MM.1S (cell line): ENCODE data around the gene SHBG.

Source experiments
- DNase-seq: peaks from one replicate; pipeline ENCODE4 v3.0.0-alpha.2; 2015
- H2AFZ ChIP-seq: fragments of 300-600 bp; sonication (generic); 2 replicates; pipeline ENCODE4 v1.6.0; 2016; ENCODE audit warnings: antibody characterized with exemption, low read length
- H3F3A ChIP-seq: fragments of 300-600 bp; sonication (generic); 2 replicates; pipeline ENCODE4 v1.6.1; 2016; ENCODE audit warnings: mild to moderate bottlenecking, antibody characterized with exemption, low read length, moderate library complexity, mixed read lengths; ENCODE audit not compliant: insufficient read depth
- H3K27ac ChIP-seq: fragments of 300-600 bp; sonication (generic); 2 replicates; pipeline ENCODE4 v1.5.1; 2016; ENCODE audit warnings: mild to moderate bottlenecking, low read length
- H3K27me3 ChIP-seq: fragments of 300-600 bp; sonication (generic); replicated peaks from 2 replicates; pipeline ENCODE4 v1.6.0; 2016; ENCODE audit warnings: low read length; ENCODE audit not compliant: insufficient read depth
- H3K36me3 ChIP-seq: fragments of 300-600 bp; sonication (generic); replicated peaks from 2 replicates; pipeline ENCODE4 v1.6.1; 2016; ENCODE audit warnings: mild to moderate bottlenecking, low read length, mixed read lengths; ENCODE audit not compliant: insufficient read depth
- H3K4me1 ChIP-seq: fragments of 300-600 bp; sonication (generic); 2 replicates; pipeline ENCODE4 v1.6.1; 2016; ENCODE audit warnings: low read length, mixed read lengths
- H3K4me2 ChIP-seq: fragments of 300-600 bp; sonication (generic); 2 replicates; pipeline ENCODE4 v1.6.0; 2016; ENCODE audit warnings: low read depth, low read length
- H3K4me3 ChIP-seq: fragments of 300-600 bp; sonication (generic); 2 replicates; pipeline ENCODE4 v1.5.1; 2016; ENCODE audit warnings: low read length, mixed read lengths
- H3K79me2 ChIP-seq: fragments of 300-600 bp; sonication (generic); 2 replicates; pipeline ENCODE4 v1.6.1; 2016; ENCODE audit warnings: mixed run types, low read length, mixed read lengths
- H3K9ac ChIP-seq: fragments of 300-600 bp; sonication (generic); 2 replicates; pipeline ENCODE4 v1.6.1; 2016; ENCODE audit warnings: low read length, mixed read lengths
- H3K9me2 ChIP-seq: fragments of 300-600 bp; sonication (generic); replicated peaks from 2 replicates; pipeline ENCODE4 v1.6.1; 2016; ENCODE audit warnings: mild to moderate bottlenecking, low read length, mixed read lengths; ENCODE audit not compliant: insufficient read depth
- H3K9me3 ChIP-seq: fragments of 300-600 bp; sonication (generic); replicated peaks from 2 replicates; pipeline ENCODE4 v1.6.1; 2016; ENCODE audit warnings: mild to moderate bottlenecking, low read length, mixed read lengths; ENCODE audit not compliant: insufficient read depth
- H4K20me1 ChIP-seq: fragments of 300-600 bp; sonication (generic); 2 replicates; pipeline ENCODE4 v1.6.1; 2016; ENCODE audit warnings: mild to moderate bottlenecking, low read length, moderate library complexity, mixed read lengths; ENCODE audit not compliant: insufficient read depth
- EZH2 ChIP-seq: fragments of 300-600 bp; sonication (generic); optimal IDR thresholded peaks from 2 replicates; pipeline ENCODE3; 2017; ENCODE audit warnings: low read depth, mild to moderate bottlenecking, antibody characterized with exemption, low read length, mixed read lengths
- EZH2phosphoT487 ChIP-seq: fragments of 300-600 bp; sonication (generic); IDR thresholded peaks from 2 replicates; pipeline ENCODE4 v1.6.1; 2018; ENCODE audit warnings: antibody characterized with exemption, low read length
- TF ChIP-seq, protein P1 (sequence below): fragments of 300-600 bp; sonication (generic); IDR thresholded peaks from 2 replicates; pipeline ENCODE4 v1.5.1; 2016; ENCODE audit warnings: antibody characterized with exemption, low read length, mixed read lengths

The SHBG gene

DNA sequence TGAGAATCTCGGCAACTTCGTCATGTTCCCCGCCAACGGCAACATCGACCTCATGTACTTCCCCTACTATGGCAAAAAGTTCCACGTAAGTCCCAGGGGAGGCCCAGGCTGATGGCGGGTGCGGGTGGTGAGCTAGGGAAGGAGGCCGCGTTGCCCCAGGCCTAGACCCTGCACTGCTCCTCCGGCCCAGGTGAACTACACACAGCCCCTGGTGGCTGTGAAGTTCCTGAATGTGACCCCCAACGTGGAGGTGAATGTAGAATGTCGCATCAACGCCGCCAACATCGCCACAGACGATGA lies 25.6 kb downstream of the SHBG start:
- Histone ChIP-seq H3K4me3 (no peak overlapping the region), H4K20me1 (no peaks in the 10 kb centered on the region), H3K36me3 (no peaks in the 10 kb centered on the region), H3K4me2 (no peak overlapping the region), H3K9ac (no peak overlapping the region), H2AFZ (no peak overlapping the region), H3K27ac (no peak overlapping the region), H3K4me1 (no peaks in the 10 kb centered on the region), H3K27me3 (peaks cover 49% of the 10 kb centered on the region), H3K9me2 (no peaks in the 10 kb centered on the region), H3K9me3 (no peaks in the 10 kb centered on the region), H3F3A (no peaks in the 10 kb centered on the region), H3K79me2 (no peaks in the 10 kb centered on the region)
- DNase-seq, result no peak
- no peak for TF ChIP-seq EZH2
- TF ChIP-seq, protein P1, sequence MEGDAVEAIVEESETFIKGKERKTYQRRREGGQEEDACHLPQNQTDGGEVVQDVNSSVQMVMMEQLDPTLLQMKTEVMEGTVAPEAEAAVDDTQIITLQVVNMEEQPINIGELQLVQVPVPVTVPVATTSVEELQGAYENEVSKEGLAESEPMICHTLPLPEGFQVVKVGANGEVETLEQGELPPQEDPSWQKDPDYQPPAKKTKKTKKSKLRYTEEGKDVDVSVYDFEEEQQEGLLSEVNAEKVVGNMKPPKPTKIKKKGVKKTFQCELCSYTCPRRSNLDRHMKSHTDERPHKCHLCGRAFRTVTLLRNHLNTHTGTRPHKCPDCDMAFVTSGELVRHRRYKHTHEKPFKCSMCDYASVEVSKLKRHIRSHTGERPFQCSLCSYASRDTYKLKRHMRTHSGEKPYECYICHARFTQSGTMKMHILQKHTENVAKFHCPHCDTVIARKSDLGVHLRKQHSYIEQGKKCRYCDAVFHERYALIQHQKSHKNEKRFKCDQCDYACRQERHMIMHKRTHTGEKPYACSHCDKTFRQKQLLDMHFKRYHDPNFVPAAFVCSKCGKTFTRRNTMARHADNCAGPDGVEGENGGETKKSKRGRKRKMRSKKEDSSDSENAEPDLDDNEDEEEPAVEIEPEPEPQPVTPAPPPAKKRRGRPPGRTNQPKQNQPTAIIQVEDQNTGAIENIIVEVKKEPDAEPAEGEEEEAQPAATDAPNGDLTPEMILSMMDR, result no peak
- TF ChIP-seq EZH2phosphoT487, result no peak

DNA sequence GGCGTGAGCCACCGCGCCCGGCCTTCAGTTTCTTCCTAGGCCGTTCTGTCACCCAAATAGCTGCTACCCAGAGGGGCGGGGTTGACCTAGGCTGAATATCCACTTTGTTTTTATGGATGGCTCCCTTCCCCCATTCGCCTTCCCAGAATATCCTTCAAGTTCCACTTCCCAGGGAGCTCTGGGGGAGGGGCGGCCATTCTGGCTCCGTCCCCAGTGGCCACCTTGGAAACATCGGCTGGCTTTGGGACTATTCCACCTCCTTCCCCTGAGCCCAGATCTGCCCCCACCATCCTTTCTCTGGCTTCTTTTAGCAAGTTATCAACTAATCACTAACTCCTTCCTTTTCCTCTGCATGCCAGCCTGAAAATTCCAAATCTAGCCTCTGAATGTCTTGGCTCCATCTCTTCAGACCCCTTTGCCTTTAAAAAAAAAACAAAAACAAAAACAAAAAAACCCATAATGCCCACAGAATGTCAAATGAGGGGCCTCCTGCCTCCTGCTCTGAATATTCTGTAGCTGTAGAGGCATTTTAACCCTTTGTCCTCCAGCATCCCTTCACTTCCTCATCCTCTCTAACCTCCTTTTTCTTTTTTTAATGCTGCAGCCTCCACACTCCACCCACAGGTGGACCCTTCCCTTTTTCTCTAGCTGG lies 27.1 kb downstream of the SHBG start:
- Histone ChIP-seq H2AFZ (no peak overlapping the region), H3K9me3 (no peaks in the 10 kb centered on the region)

DNA sequence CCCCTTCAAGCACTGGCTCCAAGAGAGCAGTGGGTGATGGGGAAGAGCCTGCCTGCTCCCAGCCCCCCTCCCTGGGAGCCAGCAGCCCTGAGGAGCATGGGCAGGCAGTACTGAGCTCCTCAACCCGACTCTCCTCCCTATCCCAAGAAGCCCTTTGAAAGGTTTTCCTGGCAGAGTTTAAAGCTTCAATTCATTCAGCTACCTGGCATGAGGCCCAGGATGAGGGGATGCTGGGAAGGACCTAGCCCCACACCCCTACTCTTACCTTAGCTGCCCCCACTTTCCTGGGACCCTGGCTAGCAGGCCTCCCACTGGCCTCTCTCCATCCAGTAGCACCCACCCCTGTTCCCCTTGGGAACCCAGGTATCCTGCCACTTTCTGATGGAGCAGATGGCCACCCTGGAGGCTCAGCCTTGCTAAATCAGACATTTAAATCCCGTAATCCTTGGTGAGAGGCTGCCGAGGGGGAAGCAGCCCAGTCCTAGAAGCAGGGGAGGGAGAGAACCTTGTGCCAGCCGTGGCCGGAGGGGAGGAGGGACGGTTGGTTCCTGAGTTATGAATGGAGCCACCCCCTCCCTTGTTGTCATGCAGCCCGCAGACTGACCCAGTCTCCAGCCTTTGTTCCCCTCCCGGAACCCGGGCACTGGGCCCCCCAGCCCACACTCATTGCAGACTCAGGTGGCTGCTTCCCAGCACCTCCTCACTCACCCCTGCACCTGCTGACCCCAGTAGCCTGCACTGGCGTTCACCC lies 37.9 kb downstream of the SHBG start:
- Histone ChIP-seq H4K20me1 (no peaks in the 10 kb centered on the region), H3K9me3 (no peaks in the 10 kb centered on the region), H3F3A (no peaks in the 10 kb centered on the region), H3K9ac (no peak overlapping the region), H3K27me3 (no peaks in the 10 kb centered on the region), H3K4me2 (no peak overlapping the region), H3K9me2 (no peaks in the 10 kb centered on the region), H2AFZ (no peak overlapping the region), H3K27ac (no peak overlapping the region), H3K4me1 (no peaks in the 10 kb centered on the region), H3K79me2 (no peaks in the 10 kb centered on the region), H3K36me3 (peaks cover 5% of the 10 kb centered on the region; the same call in 1 of the 2 replicates), H3K4me3 (no peak overlapping the region)
- DNase-seq, result no peak
- TF ChIP-seq EZH2 (no peak), EZH2phosphoT487 (no peak)
- TF ChIP-seq, protein P1, result no peak

More for the DNA sequence above, 27.1 kb downstream of the SHBG start:
- Histone ChIP-seq H3K4me3 (no peak overlapping the region), H3K27ac (no peak overlapping the region), H3K27me3 (peaks cover 37% of the 10 kb centered on the region), H3F3A (no peaks in the 10 kb centered on the region), H4K20me1 (no peaks in the 10 kb centered on the region), H3K36me3 (no peaks in the 10 kb centered on the region), H3K79me2 (no peaks in the 10 kb centered on the region), H3K9me2 (no peaks in the 10 kb centered on the region), H3K9ac (no peak overlapping the region), H3K4me2 (no peak overlapping the region), H3K4me1 (no peaks in the 10 kb centered on the region)
- TF ChIP-seq EZH2phosphoT487 (no peak), EZH2 (no peak)
- TF ChIP-seq, protein P1, result no peak
- no peak for DNase-seq
